NB4 (cell line): ENCODE results near the gene ZCCHC14.
"Not testable (repeated sequence)": the region's sequence is repeated elsewhere in the genome, so short reads cannot be mapped to it uniquely, and the experiment has no call there.

Source experiments
- DNase-seq: peaks from one replicate; pipeline ENCODE4 v3.0.0; 2010; ENCODE audit warnings: low read depth
- H3K4me3 ChIP-seq: one replicate; pipeline ENCODE4 v1.5.1; 2011; ENCODE audit warnings: mild to moderate bottlenecking, low read depth, low read length, moderate library complexity
- CTCF ChIP-seq: IDR thresholded peaks from one replicate; pipeline ENCODE4 v1.5.1; 2012; ENCODE audit warnings: low read depth, low read length
- MAX ChIP-seq: IDR thresholded peaks from 2 replicates; pipeline ENCODE4 v1.6.1; 2011; ENCODE audit warnings: low read depth, low read length
- MYC ChIP-seq: IDR thresholded peaks from 2 replicates; pipeline ENCODE4 v1.6.1; 2011; ENCODE audit warnings: low read depth, low read length
- POLR2A ChIP-seq: IDR thresholded peaks from 2 replicates; pipeline ENCODE4 v1.6.1; 2011; ENCODE audit warnings: mild to moderate bottlenecking; ENCODE audit not compliant: insufficient read length; ENCODE audit errors: extremely low read depth

Gene ZCCHC14

GRCh38 chr16:87365021-87365713 is 127.7 kb downstream of the ZCCHC14 start:
- H3K4me3 ChIP-seq, result no peak overlapping the region
- TF ChIP-seq MAX (no peak), POLR2A (no peak), MYC (no peak), CTCF (no peak)
- DNase-seq, result no peak

GRCh38 chr16:87363771-87364455 is 128.9 kb downstream of the ZCCHC14 start:
- no peak for DNase-seq
- no peak overlapping the region for H3K4me3 ChIP-seq
- no peak for TF ChIP-seq CTCF
- TF ChIP-seq MYC, result no peak
- TF ChIP-seq MAX, result no peak
- TF ChIP-seq POLR2A, result no peak

GRCh38 chr16:87362828-87363559 is 129.8 kb downstream of the ZCCHC14 start:
- H3K4me3 ChIP-seq, DNase-seq: not testable (repeated sequence)

GRCh38 chr16:87361916-87362619 is 130.8 kb downstream of the ZCCHC14 start:
- no peak for DNase-seq
- no peak for TF ChIP-seq MYC
- TF ChIP-seq MAX, result no peak
- no peak for TF ChIP-seq POLR2A
- TF ChIP-seq CTCF, result no peak
- no peak overlapping the region for H3K4me3 ChIP-seq

GRCh38 chr16:87360862-87361610 is 131.8 kb downstream of the ZCCHC14 start:
- TF ChIP-seq CTCF (no peak), MAX (no peak), MYC (no peak)
- no peak overlapping the region for H3K4me3 ChIP-seq
- no peak for DNase-seq
